Lower leg skin (tissue), 3 donors: ENCODE data around the gene NCOR2.

ENCODE experiments used
- CTCF ChIP-seq, 3 donors: fragments of 450-650 bp; IDR thresholded peaks; one replicate each; pipeline ENCODE4 v1.5.1; 2016; ENCODE audit warnings: antibody characterized with exemption in 3 of 3, mild to moderate bottlenecking in 3 of 3, moderate library complexity in 2 of 3
- POLR2A ChIP-seq, 2 donors: fragments of 450-650 bp; IDR thresholded peaks; one replicate each; pipeline ENCODE4 v1.6.1; 2016 to 2017; ENCODE audit warnings: antibody characterized with exemption in 2 of 2, mild to moderate bottlenecking in 1 of 2, moderate library complexity in 1 of 2

- TF ChIP-seq CTCF (IDR thresholded peaks at IDR 0.05) (no peak), POLR2A (IDR thresholded peaks at IDR 0.05) (no peak)
Observed at GRCh38 chr12:124599074-124599999, 31.9 kb upstream of the NCOR2 start.
